Iris pigment epithelial cell (primary cell): ENCODE results near the gene SPG21.

Source experiments
- DNase-seq: peaks from one replicate; pipeline ENCODE4 v3.0.0-alpha.2; 2011; ENCODE audit warnings: low read depth

The SPG21 gene

GRCh38 chr15:64938192-64938591, 51.5 kb downstream of the SPG21 start:
- DNase-seq: peak; percentile 55

- no peak for DNase-seq
These were observed 55.7 kb downstream of the SPG21 start for GRCh38 chr15:64934023-64934422.

GRCh38 chr15:64931381-64931780, 58.3 kb downstream of the SPG21 start:
- no peak for DNase-seq

GRCh38 chr15:64930778-64931371, 58.8 kb downstream of the SPG21 start:
- peak; percentile 79 for DNase-seq

- no peak for DNase-seq
These were observed 59.6 kb downstream of the SPG21 start for GRCh38 chr15:64930019-64930652.

GRCh38 chr15:64928626-64929220, 61.0 kb downstream of the SPG21 start:
- no peak for DNase-seq

- no peak for DNase-seq
These were observed 63.1 kb downstream of the SPG21 start for GRCh38 chr15:64926661-64927060.

- no peak for DNase-seq
These were observed 64.1 kb downstream of the SPG21 start for GRCh38 chr15:64925335-64926330.

GRCh38 chr15:64923546-64923945, 66.2 kb downstream of the SPG21 start:
- no peak for DNase-seq

- DNase-seq: no peak
These were observed 68.0 kb downstream of the SPG21 start for GRCh38 chr15:64921711-64922110.

- no peak for DNase-seq
These were observed 70.0 kb downstream of the SPG21 start for GRCh38 chr15:64919721-64920120.

GRCh38 chr15:64917211-64917610, 72.5 kb downstream of the SPG21 start:
- DNase-seq: no peak

- no peak for DNase-seq
These were observed 73.3 kb downstream of the SPG21 start for GRCh38 chr15:64916365-64916764.

GRCh38 chr15:64915518-64916227, 74.0 kb downstream of the SPG21 start:
- no peak for DNase-seq
